Umbilical cord (tissue), 2 donors: ENCODE measurements around the gene DIPK1C. TPM values are rescaled to one million over a fixed set of nuclear protein-coding genes. Genes with fewer than 3 reads are reported as not detected.

ENCODE experiments used
- DNase-seq: peaks from one replicate; pipeline ENCODE4 v3.0.0-alpha.2; 2015; ENCODE audit warnings: low spot score
- total RNA-seq: library from RNA; depleted of rRNA; stranded (reverse); fragments of >200 nt; gene quantifications from one replicate; pipeline ENCODE4 v1.2.3, GENCODE V29; 2014; ENCODE audit warnings: low replicate concordance; ENCODE audit not compliant: insufficient read depth

The DIPK1C gene
- total RNA-seq, 1 donor from 2014 or later = 3.1 TPM

DNA sequence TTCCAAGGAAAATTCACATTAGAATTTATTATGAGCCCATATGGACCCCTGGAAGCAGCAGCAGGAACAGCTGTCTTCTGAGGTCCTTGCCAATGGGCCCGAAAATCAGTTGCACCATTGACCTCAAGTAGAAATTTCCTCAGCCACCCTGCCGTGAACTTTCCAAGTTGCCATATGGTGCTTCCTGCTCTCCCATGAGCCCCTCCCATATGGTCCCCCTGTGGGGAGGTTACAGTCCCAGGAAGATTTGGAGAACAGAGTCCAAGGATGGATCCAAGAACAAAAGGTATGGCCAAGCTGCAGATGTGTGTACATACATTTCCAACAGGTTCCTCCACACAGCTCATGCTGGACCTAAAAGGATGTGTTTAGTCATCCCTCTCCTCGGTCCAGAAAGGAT, 34.6 kb downstream of the DIPK1C start:
- DNase-seq = no peak

DNA sequence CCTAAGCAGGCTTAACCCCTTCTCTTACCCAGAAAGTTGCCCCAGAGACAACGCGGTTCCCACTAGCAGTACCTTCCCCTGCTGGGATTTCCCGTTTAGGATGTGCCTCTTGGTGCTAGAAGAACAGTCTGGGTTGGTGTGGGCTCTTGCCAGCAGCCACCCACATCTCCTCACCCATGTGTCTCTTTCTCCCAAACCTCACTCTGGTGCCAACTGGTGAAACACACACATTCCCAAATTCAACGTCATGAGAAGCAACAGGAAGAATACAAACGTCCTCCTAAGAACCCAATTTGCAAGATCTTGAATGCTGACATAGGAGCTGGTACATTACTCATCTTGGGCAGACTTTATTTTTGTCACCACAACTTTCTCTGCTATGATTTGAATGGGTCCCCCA, 36.2 kb downstream of the DIPK1C start:
- no peak for DNase-seq

DNA sequence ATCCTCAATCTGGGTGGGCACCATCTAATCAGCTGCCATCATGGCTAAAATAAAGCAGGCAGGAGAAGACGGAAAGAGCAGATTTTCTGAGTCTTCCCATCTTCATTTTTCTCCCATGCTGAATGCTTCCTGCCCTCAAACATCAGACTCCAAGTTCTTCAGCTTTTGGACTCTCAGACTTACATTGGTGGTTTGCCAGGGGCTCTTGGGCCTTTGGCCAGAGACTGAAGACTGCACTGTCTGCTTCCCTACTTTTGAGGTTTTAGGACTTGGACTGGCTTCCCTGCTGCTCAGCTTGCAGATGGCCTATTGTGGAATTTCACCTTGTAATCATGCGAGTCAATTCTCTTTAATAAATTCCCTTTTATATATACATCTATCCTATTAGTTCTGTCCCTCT, 36.6 kb downstream of the DIPK1C start:
- DNase-seq = peak; percentile 67

DNA sequence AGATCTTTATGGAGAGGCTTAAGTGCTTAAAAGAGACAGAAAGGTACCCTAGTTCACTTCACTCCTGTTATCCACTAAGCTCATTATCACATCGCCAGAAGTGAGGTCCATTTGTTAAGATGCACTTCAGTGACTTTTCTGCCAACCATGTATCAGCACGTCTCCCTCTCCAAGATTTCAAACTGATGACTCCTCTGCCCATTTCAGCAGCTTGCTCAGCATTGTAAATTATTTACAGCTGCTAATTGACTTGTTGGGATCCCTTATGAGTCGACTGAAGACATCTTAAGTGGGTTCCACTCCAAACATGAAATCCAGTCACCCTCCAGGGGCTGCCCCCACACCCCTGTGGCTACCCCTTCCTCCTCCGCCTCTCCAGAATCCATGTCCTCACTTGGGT, 37.3 kb downstream of the DIPK1C start:
- no peak for DNase-seq

DNA sequence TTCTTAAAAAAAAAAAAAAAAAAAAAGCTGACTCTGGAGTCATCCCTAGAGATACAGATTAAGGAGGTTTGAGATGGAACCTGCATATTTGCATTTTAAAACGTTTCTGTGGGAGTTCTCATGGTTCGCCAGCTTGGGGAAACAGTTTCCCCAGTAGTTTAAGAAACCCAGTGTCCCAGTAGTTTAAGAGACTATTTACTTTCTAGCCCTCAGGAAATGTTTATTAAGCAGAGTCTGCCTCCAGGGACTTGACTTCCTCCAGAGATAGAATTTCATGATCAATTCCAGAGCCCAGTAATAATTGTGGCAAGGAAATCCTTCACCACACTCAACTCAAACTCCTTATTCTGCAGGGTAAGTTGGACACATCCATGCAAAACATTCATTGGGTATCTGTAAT, 39.1 kb downstream of the DIPK1C start:
- DNase-seq = no peak

DNA sequence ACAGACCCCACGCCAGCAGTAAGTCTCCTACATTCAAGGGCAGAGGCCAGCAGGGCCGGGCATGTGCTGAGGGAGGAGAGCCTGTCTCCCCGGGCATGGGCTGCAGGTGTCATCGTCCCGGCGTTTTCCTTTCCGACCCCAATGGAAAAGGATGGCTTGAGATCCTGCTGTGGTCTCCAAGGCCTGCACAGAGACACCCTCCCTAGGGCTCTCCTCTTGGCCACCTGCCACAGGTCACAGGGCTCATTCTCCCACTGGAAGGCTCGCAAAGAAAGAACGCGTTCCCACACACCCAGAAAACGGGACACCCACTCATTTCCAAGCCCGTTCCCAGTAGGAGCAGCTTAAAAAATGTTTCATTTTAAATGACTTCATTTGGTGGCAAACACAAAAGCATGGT, 41.0 kb downstream of the DIPK1C start:
- no peak for DNase-seq

DNA sequence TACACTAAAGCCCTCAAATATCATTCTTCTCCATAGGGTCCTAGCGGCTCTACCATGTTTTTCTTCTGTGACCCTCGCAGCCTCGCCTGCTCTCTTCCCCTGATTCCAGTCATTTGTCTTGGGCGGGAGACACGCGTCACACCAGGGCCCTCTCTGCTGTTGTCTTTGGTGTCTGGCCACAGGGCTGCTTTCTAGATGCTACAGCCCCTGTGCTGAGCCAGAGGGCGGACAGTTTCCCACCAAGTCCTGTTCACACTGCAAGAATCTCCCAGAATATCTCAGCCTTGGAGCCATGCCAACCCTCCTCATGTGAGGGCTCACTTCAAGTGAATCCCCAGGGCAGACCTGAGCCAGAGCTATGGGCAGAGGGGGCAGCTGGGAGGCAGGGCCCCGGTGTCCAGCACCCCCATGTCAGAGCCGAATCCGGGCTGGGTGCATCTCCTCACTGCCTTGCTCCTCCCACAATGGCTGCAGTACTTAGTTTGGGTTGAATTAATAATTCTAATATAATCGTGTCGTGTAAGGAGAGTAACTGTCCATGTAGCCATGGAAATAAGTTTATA, 42.1 kb downstream of the DIPK1C start:
- peak; percentile 58 for DNase-seq

DNA sequence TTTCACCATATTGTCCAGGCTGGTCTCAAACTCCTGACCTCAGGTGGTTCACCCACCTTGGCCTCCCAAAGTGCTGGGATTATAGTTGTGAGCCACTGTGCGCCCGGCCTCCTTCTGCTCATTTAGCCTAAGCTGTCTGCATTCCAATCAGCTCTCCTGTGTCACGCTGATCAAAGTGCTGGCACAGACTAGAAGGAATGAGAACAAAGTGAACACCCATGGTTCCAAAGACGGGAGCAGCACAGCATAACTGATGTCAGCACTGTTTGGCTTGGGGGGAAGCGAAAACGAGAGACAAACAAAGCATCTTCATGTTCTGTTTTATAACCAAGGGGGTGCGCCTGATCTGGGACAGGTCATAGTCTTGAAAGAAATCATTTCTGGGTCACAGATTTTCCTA, 43.3 kb downstream of the DIPK1C start:
- DNase-seq = no peak

DNA sequence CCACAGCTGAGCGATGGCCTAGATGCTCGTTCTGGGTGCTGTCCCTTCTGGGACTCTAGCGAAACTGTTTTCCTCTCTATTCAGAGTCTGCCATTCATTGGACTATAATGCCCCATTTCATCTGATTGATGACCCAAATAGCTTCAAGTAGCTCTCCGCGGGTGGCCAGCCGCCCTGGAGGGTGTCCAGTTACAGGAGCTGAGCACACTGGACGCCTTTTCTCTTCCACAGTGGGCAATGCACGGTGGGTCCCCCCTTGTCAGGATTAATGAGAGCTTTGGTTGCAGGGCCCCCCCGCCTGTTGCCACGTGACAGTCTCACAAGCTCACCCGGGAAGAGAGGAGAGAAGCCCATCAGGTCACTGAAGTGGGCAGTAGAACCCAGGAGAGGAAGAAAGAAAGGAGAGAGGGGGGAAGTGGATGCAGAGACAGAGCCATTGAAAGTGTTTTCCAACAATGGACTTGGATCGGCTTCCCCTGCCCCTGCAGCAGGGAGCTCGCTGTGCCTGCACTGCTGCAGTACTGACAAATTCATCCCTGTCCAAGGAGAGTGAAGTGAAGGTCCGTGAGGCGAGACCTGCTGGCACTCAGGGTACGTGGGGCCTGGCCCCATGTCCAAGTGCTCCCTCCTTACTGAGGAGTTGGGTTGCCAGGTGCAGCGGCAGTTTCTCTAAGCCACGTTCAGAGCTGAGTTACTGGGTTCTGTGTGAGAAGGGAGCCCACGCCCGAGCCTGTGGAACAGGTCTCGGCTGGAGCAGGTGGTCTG, 44.8 kb downstream of the DIPK1C start:
- DNase-seq = no peak

DNA sequence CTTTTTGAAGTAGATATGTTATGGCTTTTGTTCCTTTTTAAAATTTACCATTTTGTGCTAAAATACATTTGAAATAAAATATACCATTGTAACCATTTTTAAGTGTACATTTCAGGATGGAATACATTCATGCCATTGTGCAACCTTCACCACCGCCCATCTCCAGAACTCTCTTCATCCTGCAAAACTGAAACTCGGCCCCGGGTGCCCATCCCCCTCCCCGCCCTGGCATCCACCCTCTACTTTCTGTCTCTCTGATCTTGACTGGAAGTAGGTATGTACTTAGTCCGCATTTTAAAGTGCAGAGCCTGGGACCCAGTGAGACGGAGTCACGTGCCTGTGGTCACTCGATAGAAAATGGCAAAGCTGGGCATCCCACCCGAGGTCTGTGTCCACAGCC, 45.6 kb downstream of the DIPK1C start:
- DNase-seq = no peak

DNA sequence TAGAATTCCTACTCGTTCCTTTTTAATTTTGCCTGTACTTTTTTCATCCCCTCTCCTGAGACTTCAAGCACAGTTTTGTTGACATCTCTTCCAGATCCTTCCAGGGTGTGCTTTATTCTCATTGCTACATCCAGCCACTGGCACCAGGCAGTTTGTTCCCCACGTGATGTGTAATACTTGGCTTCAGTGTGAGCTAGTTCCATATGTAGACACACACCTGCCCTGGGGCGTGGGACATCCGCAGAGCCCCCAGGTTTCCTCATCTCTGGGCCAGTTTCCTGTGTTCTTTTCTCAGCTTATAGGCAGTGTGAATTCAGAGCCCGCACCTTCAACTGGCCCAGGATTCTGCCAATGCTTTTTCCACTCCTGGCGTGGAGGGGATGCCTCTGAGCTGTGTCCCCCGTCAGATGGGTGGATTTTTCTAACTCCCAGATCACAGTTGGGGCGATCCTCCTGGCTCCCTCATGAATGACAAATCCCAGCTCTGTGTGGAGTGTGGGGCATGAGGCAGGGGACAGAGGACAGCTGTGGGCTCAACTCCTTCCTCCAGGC, 46.6 kb downstream of the DIPK1C start:
- DNase-seq = no peak

DNA sequence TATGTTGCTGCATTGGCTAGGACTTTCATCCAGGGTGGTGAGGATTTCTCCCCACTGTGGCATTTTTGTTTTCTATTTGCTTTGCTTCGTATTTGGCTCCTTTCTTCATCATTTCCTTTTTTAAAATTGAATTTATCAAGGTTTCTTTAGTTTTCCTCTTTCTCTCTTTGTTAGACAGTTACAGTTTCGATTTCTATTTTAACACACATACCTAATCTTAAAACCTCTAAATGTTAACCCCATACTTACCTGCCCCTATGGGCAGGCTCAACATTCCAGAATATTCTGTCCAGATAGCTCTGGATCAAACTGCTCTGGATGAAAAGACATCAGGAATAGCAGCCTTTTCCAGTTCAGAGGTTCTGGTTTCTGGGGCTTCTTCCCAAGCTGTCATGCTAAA, 49.2 kb downstream of the DIPK1C start:
- no peak for DNase-seq

DNA sequence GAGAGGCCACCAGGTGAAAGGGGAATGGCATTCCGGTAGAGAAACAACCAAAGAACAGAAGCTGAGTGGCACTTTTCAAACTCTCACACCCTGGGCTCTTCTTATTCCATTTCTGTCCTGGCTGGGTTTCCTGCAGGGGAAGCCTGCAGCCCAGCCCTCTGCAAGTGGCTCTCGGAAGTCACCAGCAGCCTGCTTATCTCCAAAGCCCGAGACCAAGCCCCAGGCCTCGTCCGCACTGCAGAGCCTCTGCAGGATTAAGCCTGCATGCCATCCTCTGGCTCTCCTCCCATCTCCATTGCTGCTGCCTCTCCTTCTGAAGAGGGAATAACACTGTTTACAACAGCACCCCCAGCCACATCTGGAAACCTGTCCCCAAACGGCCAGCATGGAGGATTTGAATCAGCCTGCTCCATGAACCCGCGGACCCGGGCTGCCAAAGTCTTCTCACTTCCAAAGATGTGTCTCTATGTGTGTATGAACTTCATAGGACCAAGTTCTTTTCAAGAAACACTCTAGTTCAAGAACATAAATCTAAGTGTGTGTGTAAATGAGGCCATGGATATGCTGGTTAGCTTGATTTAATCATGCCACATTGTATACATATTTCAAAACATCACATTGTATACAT, 54.2 kb downstream of the DIPK1C start:
- DNase-seq = peak; percentile 51

DNA sequence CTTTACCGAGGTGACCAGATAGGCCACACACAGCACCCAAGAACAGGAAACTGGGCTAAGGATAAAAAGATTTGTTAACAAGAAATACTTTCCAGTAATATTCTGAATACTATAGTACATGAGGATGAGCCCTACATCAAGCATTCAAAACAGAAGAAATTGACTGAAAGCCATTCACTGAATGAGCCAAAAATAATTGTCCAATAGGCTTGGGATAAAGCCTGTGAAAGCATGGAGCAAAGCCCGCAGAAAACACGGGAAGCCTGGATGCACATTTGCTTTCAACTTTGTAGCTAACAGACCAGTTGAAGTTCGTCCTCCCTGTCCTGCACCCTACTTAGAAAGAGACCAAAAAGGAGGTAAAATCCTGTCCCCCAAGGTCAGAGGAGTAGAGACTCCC, 56.3 kb downstream of the DIPK1C start:
- no peak for DNase-seq

DNA sequence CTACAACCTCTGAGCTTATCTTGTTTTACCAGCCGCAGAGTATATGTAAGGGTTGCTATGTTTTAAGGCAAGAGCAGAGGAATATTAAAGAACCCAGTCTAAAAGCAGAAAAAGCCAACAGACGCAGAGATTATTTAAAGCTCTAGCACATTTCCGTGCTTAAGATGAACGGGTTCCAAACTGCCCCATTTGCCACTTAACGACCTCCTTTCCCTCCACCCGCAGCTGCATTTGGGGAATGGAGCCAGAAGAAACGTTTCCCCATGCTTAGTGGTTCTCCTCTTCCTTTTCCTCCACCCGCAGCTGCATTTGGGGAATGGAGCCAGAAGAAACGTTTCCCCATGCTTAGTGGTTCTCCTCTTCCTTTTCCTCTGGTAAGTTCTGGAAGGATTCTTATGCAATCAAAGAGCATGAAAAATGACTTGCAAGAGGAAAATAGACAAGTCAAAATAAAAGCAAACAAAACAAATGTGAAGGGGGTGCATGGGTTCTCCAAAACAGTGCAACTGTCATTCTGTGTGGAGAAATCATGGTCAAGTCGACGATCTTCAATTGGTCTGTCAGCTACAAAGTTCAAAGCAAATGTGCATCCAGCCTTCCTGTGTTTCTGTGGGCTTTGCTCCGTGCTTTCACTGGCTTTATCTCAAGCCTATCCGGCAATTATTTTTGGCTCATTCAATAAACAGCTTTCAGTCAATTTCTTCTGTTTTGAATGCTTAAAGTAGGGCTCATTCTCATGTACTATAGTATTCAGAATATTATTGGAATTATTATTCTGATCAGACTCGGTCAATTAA, 57.8 kb downstream of the DIPK1C start:
- no peak for DNase-seq

DNA sequence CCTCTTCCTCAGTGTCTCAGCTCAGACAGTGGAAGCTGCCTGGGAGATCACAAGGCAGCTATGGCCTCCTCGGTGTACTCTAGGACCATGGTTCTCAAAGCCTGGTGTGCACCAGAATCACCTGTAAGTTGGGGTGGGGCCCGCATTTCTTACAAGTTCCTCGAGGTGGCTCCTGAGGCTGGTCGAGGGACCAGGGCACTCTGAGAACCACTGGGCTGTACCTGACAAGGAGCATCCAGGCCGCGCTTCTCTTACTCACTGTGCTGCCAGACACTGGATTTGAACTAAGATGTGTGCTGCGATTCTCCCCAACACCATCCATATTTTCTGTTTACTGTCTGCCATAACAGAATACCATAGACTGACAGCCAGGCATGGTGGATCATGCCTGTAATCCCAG, 59.5 kb downstream of the DIPK1C start:
- no peak for DNase-seq

DNA sequence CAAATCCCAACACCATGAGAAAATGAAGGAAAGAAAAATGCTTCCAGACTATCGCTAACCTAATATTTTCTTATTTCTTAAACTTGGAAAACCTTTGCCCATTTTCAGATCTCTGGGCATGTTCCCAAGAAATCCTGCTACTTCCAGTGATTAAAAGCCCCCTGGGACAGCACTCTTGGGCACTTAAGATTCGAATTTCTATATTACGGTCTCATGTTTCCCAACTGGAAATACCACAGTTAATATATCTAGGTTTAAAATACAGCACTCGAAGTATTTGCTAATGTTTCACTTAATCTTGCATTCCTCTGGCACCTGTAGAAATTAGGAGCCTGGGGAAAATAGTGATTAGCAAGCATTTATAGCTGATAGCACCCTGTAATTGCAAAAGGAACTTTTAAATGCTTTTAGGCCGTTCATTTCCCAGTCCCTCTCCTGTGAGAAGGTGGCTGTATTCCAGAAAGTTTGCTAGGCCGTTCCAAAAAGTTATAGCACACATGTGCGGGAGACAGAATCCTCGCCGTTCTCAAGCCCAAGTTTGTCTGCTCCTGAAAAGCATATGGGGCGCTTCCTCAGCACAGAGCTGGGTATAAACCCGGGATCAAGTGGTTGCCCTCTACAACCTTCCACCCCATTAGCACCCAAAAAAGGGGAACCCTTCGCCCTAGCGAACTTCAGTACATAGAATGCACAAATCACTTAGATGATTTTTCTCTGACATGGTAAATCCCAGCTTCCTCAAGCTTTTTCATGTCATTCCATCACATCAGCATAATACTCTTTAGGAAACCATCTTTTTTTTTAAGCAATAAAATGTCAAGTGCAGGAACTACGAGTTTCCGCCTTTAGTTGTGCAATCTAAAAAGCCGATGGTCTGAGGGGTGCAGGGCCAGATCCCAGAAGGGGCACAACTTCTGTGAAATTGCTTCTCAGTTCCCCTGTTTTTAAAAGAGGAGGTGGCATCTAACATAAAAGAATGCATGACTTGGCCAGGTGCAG, 60.6 kb downstream of the DIPK1C start:
- peak; percentile 51 for DNase-seq

DNA sequence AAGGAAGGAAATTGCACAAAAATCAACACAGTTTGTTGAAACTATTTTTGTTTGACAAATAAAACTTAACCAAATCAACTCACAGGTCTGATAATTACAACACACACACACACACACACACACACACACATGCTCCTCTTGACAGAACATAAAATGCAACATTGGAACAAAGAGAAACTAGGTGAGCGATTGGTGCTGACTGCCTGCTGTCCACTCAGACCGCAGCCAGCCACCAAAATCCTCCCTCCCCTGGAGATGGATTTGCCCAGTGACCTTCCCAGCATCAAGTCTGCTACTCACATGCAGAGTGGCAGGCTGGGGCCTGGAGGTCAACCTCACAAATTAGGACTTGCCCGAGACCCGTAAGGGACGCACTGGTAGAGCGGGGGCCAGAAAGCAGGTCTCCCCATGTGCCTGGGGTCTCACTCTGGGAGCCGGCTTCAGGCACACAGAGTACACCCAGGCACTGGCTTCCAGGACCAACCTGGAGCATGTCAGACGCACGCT, 61.4 kb downstream of the DIPK1C start:
- no peak for DNase-seq

DNA sequence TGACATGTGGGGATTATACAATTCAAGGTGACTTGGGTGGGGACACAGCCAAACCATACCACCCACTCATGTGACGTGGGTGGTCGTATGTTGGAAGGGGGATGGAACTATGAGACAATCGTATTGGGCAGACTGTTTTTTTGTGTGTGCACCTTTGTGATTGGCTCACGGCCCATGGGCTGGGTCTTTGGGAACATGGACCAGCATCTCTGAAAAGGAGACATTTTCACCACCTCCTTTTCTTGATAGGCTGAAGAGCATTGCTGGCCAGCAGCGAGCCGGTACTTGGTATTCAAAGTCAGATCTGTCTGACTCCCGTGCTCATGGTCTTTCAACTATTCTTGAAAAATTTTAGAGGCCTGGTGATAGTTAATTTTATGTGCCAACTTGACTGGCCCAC, 62.1 kb downstream of the DIPK1C start:
- no peak for DNase-seq

DNA sequence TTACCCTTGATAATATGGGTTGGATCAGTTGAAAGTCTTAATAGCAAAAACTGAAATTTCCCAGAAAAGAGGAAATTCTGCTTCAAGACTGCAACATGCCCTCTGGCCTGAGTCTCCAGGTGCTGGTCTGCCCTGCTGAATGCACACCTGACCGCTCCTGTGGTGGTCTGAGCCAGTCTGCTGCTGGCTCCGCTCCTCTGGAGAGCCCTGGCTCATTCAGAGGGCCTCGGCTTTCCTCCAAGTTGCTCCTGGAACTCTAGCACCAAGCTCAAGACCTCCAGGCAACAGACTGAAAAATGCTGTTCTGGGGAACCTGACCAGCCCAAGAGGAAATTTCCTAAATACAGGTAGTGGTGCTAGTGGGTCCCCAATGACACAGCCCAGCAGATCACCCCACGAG, 64.8 kb downstream of the DIPK1C start:
- DNase-seq = no peak

DNA sequence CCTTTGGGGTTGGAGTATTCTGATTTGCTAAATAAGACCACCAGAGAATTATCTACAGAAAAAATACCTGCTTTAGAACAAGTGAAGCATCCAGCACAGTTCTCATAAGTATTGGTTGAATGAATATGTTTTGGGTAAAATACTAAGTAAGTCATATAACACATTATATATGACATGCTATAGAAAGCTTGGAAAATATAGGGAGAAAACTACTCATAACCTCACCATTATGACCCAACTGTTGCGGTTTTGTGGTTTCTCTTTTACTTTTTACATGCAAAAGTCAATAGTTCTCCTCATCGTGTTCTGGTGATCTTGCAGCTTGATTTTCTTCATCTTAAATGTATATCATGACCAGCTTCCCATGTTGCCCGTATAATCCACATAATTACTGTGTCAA, 66.2 kb downstream of the DIPK1C start:
- DNase-seq = no peak
